ENCODE results near the gene TXNRD2. TPM values are rescaled to one million over a fixed set of nuclear protein-coding genes. Genes with fewer than 3 reads are reported as not detected.

TXNRD2 gene
- total RNA-seq, 2 experiments from 2014 or later: 22.9 to 23.6 TPM

- Mint-ChIP-seq H3K9me3 (no peaks in the 10 kb centered on the region), H3K27ac (no peak overlapping the region), H3K4me3 (no peak overlapping the region), H3K4me1 (ENCODE audit: low read depth) (peaks cover 50% of the 10 kb centered on the region), H3K36me3 (ENCODE audit: low read depth) (peaks cover 3% of the 10 kb centered on the region), H3K27me3 (ENCODE audit: low read depth) (no peaks in the 10 kb centered on the region)
- intact Hi-C loops (cut with micrococcal nuclease): no loop called here
- CTCF ChIA-PET: interaction anchor here (0.9 to 1.6 kb wide), 5 partner anchors 8 to 167 kb away, joined by 3 to 8 read pairs (median 4); no protein-coding TSS in a partner anchor
- DNase-seq: peak; percentile 55
Observed at GRCh38 chr22:19896665-19897355, 44.8 kb downstream of the TXNRD2 start.

- Mint-ChIP-seq H3K9me3 (no peaks in the 10 kb centered on the region), H3K4me1 (ENCODE audit: low read depth) (peaks cover 65% of the 10 kb centered on the region)
- DNase-seq: no peak
Observed at GRCh38 chr22:19895160-19895849, 46.3 kb downstream of the TXNRD2 start.

GRCh38 chr22:19893363-19893762, 48.3 kb downstream of the TXNRD2 start:
- intact Hi-C loops (cut with micrococcal nuclease): loop anchor here (2.0 to 5.0 kb wide), 3 partner anchors 17 to 286 kb away; no protein-coding TSS in a partner anchor
- peak overlapping the region; percentile 1 for H3K27ac Mint-ChIP-seq
- H3K4me3 Mint-ChIP-seq: no peak overlapping the region
- H3K27me3 Mint-ChIP-seq (ENCODE audit: low read depth): no peaks in the 10 kb centered on the region
- no peak for DNase-seq
- H3K4me1 Mint-ChIP-seq (ENCODE audit: low read depth): peaks cover 72% of the 10 kb centered on the region
- H3K36me3 Mint-ChIP-seq (ENCODE audit: low read depth): peaks cover 2% of the 10 kb centered on the region
- H3K9me3 Mint-ChIP-seq: no peaks in the 10 kb centered on the region
- CTCF ChIA-PET: interaction anchor here (1.7 kb wide), 1 partner anchor 18 kb away, joined by 5 read pairs; no protein-coding TSS in a partner anchor

More at GRCh38 chr22:19895160-19895849, 46.3 kb downstream of the TXNRD2 start:
- no peaks in the 10 kb centered on the region for H3K27me3 Mint-ChIP-seq (ENCODE audit: low read depth)
- H3K4me3 Mint-ChIP-seq: no peak overlapping the region
- H3K27ac Mint-ChIP-seq: no peak overlapping the region
- CTCF ChIA-PET: interaction anchor here (1.3 kb wide), 1 partner anchor 165 kb away, joined by 3 read pairs; no protein-coding TSS in a partner anchor
- peaks cover 3% of the 10 kb centered on the region for H3K36me3 Mint-ChIP-seq (ENCODE audit: low read depth)
- intact Hi-C loops (cut with micrococcal nuclease): no loop called here

- no peaks in the 10 kb centered on the region for H3K9me3 Mint-ChIP-seq
- no peaks in the 10 kb centered on the region for H3K27me3 Mint-ChIP-seq (ENCODE audit: low read depth)
- no peak for DNase-seq
- CTCF ChIA-PET: interaction anchor here (1.1 to 3.3 kb wide), 3 partner anchors 18 to 162 kb away, joined by 3 to 15 read pairs (median 5); no protein-coding TSS in a partner anchor
- no peak overlapping the region for H3K4me3 Mint-ChIP-seq
- H3K36me3 Mint-ChIP-seq (ENCODE audit: low read depth): peaks cover 2% of the 10 kb centered on the region
- H3K4me1 Mint-ChIP-seq (ENCODE audit: low read depth): peaks cover 75% of the 10 kb centered on the region
- peak overlapping the region; percentile 95 for H3K27ac Mint-ChIP-seq
- intact Hi-C loops (cut with micrococcal nuclease): loop anchor here (1.0 to 5.0 kb wide), 4 partner anchors 18 to 414 kb away; partner anchors contain the start of genes CDC45 and UFD1
Observed at GRCh38 chr22:19892925-19893324, 48.7 kb downstream of the TXNRD2 start.

GRCh38 chr22:19892257-19892879, 49.2 kb downstream of the TXNRD2 start:
- Mint-ChIP-seq H3K4me1 (ENCODE audit: low read depth) (peaks cover 79% of the 10 kb centered on the region), H3K36me3 (ENCODE audit: low read depth) (peaks cover under 1% of the 10 kb centered on the region), H3K27ac (peak overlapping the region; percentile 95), H3K4me3 (peak overlapping the region; percentile 74), H3K27me3 (ENCODE audit: low read depth) (no peaks in the 10 kb centered on the region), H3K9me3 (no peaks in the 10 kb centered on the region)
- DNase-seq: peak; percentile 84
- CTCF ChIA-PET: interaction anchor here (1.1 to 3.3 kb wide), 4 partner anchors 19 to 161 kb away, joined by 3 to 15 read pairs (median 6); no protein-coding TSS in a partner anchor
- intact Hi-C loops (cut with micrococcal nuclease): loop anchor here (1.0 to 5.0 kb wide), 4 partner anchors 18 to 413 kb away; partner anchors contain the start of genes CDC45 and UFD1

- Mint-ChIP-seq H3K27ac (peak overlapping the region; percentile 95), H3K36me3 (ENCODE audit: low read depth) (no peaks in the 10 kb centered on the region), H3K4me1 (ENCODE audit: low read depth) (peaks cover 80% of the 10 kb centered on the region), H3K4me3 (peak overlapping the region; percentile 74), H3K9me3 (no peaks in the 10 kb centered on the region), H3K27me3 (ENCODE audit: low read depth) (no peaks in the 10 kb centered on the region)
- intact Hi-C loops (cut with micrococcal nuclease): loop anchor here (1.0 to 5.0 kb wide), 7 partner anchors 19 to 412 kb away; partner anchors contain the start of genes CDC45, RANBP1, TRMT2A and UFD1
- DNase-seq: peak; percentile 95
- CTCF ChIA-PET: interaction anchor here (0.9 to 3.3 kb wide), 7 partner anchors 10 to 161 kb away, joined by 3 to 15 read pairs (median 5); no protein-coding TSS in a partner anchor
Observed at GRCh38 chr22:19891317-19892256, 50.0 kb downstream of the TXNRD2 start.

- CTCF ChIA-PET: interaction anchor here (0.7 to 3.3 kb wide), 9 partner anchors 11 to 173 kb away, joined by 3 to 15 read pairs (median 3); no protein-coding TSS in a partner anchor
- Mint-ChIP-seq H3K27me3 (ENCODE audit: low read depth) (no peaks in the 10 kb centered on the region), H3K27ac (peak overlapping the region; percentile 95), H3K4me1 (ENCODE audit: low read depth) (peaks cover 80% of the 10 kb centered on the region), H3K4me3 (peak overlapping the region; percentile 74), H3K9me3 (no peaks in the 10 kb centered on the region), H3K36me3 (ENCODE audit: low read depth) (no peaks in the 10 kb centered on the region)
- intact Hi-C loops (cut with micrococcal nuclease): loop anchor here (1.0 to 5.0 kb wide), 6 partner anchors 35 to 283 kb away; partner anchors contain the start of genes RANBP1 and TRMT2A
- DNase-seq: no peak
Observed at GRCh38 chr22:19890502-19891316, 50.9 kb downstream of the TXNRD2 start.

- Mint-ChIP-seq H3K27ac (peak overlapping the region; percentile 86), H3K4me3 (peak overlapping the region; percentile 20)
Observed at GRCh38 chr22:19889951-19890350, 51.7 kb downstream of the TXNRD2 start.

GRCh38 chr22:19888131-19888746, 53.4 kb downstream of the TXNRD2 start:
- H3K4me1 Mint-ChIP-seq (ENCODE audit: low read depth): peaks cover 73% of the 10 kb centered on the region
- intact Hi-C loops (cut with micrococcal nuclease): no loop called here
- H3K27ac Mint-ChIP-seq: peak overlapping the region; percentile 75

More at GRCh38 chr22:19889951-19890350, 51.7 kb downstream of the TXNRD2 start:
- CTCF ChIA-PET: interaction anchor here (0.6 to 3.3 kb wide), 10 partner anchors 12 to 173 kb away, joined by 3 to 15 read pairs (median 3); no protein-coding TSS in a partner anchor
- peak; percentile 89 for DNase-seq
- no peaks in the 10 kb centered on the region for H3K27me3 Mint-ChIP-seq (ENCODE audit: low read depth)
- no peaks in the 10 kb centered on the region for H3K9me3 Mint-ChIP-seq
- intact Hi-C loops (cut with micrococcal nuclease): loop anchor here (1.0 to 5.0 kb wide), 4 partner anchors 134 to 283 kb away; partner anchors contain the start of genes RANBP1 and TRMT2A
- peaks cover 81% of the 10 kb centered on the region for H3K4me1 Mint-ChIP-seq (ENCODE audit: low read depth)
- no peaks in the 10 kb centered on the region for H3K36me3 Mint-ChIP-seq (ENCODE audit: low read depth)

More at GRCh38 chr22:19888131-19888746, 53.4 kb downstream of the TXNRD2 start:
- CTCF ChIA-PET: interaction anchor here (3.4 kb wide), 1 partner anchor 158 kb away, joined by 14 read pairs; no protein-coding TSS in a partner anchor
- no peak for DNase-seq
- H3K36me3 Mint-ChIP-seq (ENCODE audit: low read depth): no peaks in the 10 kb centered on the region
- no peak overlapping the region for H3K4me3 Mint-ChIP-seq
- H3K27me3 Mint-ChIP-seq (ENCODE audit: low read depth): no peaks in the 10 kb centered on the region
- no peaks in the 10 kb centered on the region for H3K9me3 Mint-ChIP-seq
